ENCODE results near the gene PRKCQ. TPM values are rescaled to one million over a fixed set of nuclear protein-coding genes. Genes with fewer than 3 reads are reported as not detected.

The PRKCQ gene
- polyA plus RNA-seq, 1 donor (not counting 4 experiments of a cell fraction or from before 2014, with no cell fraction given), result 7.5 TPM

DNA sequence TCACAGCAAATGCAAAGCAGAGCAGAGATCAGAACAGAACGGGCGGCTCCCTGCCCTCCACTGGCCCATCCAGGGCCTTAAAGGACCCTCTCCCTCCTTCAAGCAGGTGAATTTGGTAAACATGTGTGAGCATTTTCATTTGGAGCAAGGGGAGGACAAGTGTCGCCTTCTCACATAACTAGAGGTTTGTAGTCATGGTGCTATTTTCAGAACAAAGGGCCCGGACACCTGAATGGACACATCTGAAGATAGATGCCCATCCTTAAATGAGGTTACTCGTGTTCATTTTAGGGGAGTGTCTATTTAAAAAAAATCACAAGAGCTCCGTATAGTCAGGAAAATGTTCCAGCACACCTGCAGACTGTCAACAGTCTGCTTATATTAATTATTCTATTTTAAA is 153.8 kb downstream of the PRKCQ start:
- Histone ChIP-seq H3K4me1 (ENCODE audit: control insufficient read depth, extremely low read depth, insufficient read depth, low read length) (peaks cover 12% of the 10 kb centered on the region), H3K4me3 (ENCODE audit: control insufficient read depth in 2 of 3, extremely low read depth in 1 of 3, insufficient read depth in 2 of 3, low read depth in 1 of 3, low read length in 3 of 3) (no peak overlapping the region), H3K9me3 (ENCODE audit: control insufficient read depth, low read depth, low read length) (no peaks in the 10 kb centered on the region), H3K27ac (ENCODE audit: control insufficient read depth, insufficient read depth, low read length) (no peak overlapping the region), H3K4me2 (ENCODE audit: control insufficient read depth, extremely low read depth, insufficient read depth, low read depth, low read length) (no peak overlapping the region), H3K27me3 (ENCODE audit: control insufficient read depth, extremely low read depth, insufficient read depth, low read length) (no peaks in the 10 kb centered on the region), H3K79me2 (ENCODE audit: control insufficient read depth, insufficient read depth, low read length) (no peaks in the 10 kb centered on the region), H3K9me1 (ENCODE audit: control insufficient read depth, extremely low read depth, insufficient read depth, low read length) (no peaks in the 10 kb centered on the region), H2AFZ (ENCODE audit: control insufficient read depth, low read length) (no peak overlapping the region), H3K9ac (ENCODE audit: control insufficient read depth, extremely low read depth, insufficient read depth, low read length) (no peak overlapping the region), H3K36me3 (ENCODE audit: control insufficient read depth in 2 of 2, extremely low read depth in 1 of 2, insufficient read depth in 2 of 2, low read length in 2 of 2) (no peaks in the 10 kb centered on the region), H4K20me1 (ENCODE audit: control insufficient read depth, extremely low read depth, insufficient read depth, low read length) (no peaks in the 10 kb centered on the region)
- TF ChIP-seq EZH2 (IDR thresholded peaks at IDR 0.05; ENCODE audit: low read length), result no peak
- no peak for TF ChIP-seq CTCF (optimal IDR thresholded peaks at IDR 0.05 in 1 of 3, IDR thresholded peaks at IDR 0.05 in 1 of 3, conservative IDR thresholded peaks at IDR 0.05 in 1 of 3; ENCODE audit: extremely low read depth in 1 of 3, insufficient read depth in 2 of 3, low read length in 3 of 3)
- dilution Hi-C loops (cut with MboI; ENCODE audit: extremely low pct_ligation_motif_present, low sequenced_read_pairs), result no loop called here
- DNase-seq (ENCODE audit: low read depth, low spot score) (no peak), FAIRE-seq (no peak)

GRCh38 chr10:6423413-6424170 is 156.5 kb downstream of the PRKCQ start:
- H3K27ac ChIP-seq (ENCODE audit: control insufficient read depth, insufficient read depth, low read length), result no peak overlapping the region
- DNase-seq (ENCODE audit: low read depth, low spot score), result no peak
- H3K9ac ChIP-seq (ENCODE audit: control insufficient read depth, extremely low read depth, insufficient read depth, low read length), result no peak overlapping the region
- H2AFZ ChIP-seq (ENCODE audit: control insufficient read depth, low read length), result peak overlapping the region; percentile 68
- no peaks in the 10 kb centered on the region for H3K36me3 ChIP-seq (ENCODE audit: control insufficient read depth in 2 of 2, extremely low read depth in 1 of 2, insufficient read depth in 2 of 2, low read length in 2 of 2)
- H3K4me2 ChIP-seq (ENCODE audit: control insufficient read depth, extremely low read depth, insufficient read depth, low read depth, low read length), result peak overlapping the region; percentile 46
- H3K4me1 ChIP-seq (ENCODE audit: control insufficient read depth, extremely low read depth, insufficient read depth, low read length), result peaks cover 12% of the 10 kb centered on the region
- no peaks in the 10 kb centered on the region for H3K27me3 ChIP-seq (ENCODE audit: control insufficient read depth, extremely low read depth, insufficient read depth, low read length)
- H3K9me3 ChIP-seq (ENCODE audit: control insufficient read depth, low read depth, low read length), result no peaks in the 10 kb centered on the region
- H3K4me3 ChIP-seq (ENCODE audit: control insufficient read depth in 2 of 3, extremely low read depth in 1 of 3, insufficient read depth in 2 of 3, low read depth in 1 of 3, low read length in 3 of 3), result no peak overlapping the region
- no peaks in the 10 kb centered on the region for H3K79me2 ChIP-seq (ENCODE audit: control insufficient read depth, insufficient read depth, low read length)
- no peak for TF ChIP-seq EZH2 (IDR thresholded peaks at IDR 0.05; ENCODE audit: low read length)
- FAIRE-seq, result no peak
- H4K20me1 ChIP-seq (ENCODE audit: control insufficient read depth, extremely low read depth, insufficient read depth, low read length), result no peaks in the 10 kb centered on the region
- no peaks in the 10 kb centered on the region for H3K9me1 ChIP-seq (ENCODE audit: control insufficient read depth, extremely low read depth, insufficient read depth, low read length)
- dilution Hi-C loops (cut with MboI; ENCODE audit: extremely low pct_ligation_motif_present, low sequenced_read_pairs), result no loop called here

Measured in keratinocyte (primary cell).